Measurements from ENCODE around the gene TAB2. TPM values are rescaled to one million over a fixed set of nuclear protein-coding genes. Genes with fewer than 3 reads are reported as not detected.

Gene TAB2
- polyA plus RNA-seq, 2 of the 4 experiments (the other 2 are of a cell fraction) = 23.0 to 49.0 TPM

GRCh38 chr6:149389509-149390297 lies 72.2 kb downstream of the TAB2 start:
- 94% methylated on average over 3 of the region's 3 CpGs for WGBS (ENCODE audit: missing lambda C conversion rate)
- FAIRE-seq (no peak), DNase-seq (ENCODE audit: low read depth in 1 of 2, low spot score in 1 of 2) (no peak), ATAC-seq (no peak)
- no peak overlapping the region for H3K4me2 ChIP-seq
- H3K4me1 ChIP-seq = peaks cover 4% of the 10 kb centered on the region; the same call in 1 of the 3 replicates
- no peak overlapping the region for H3K4me3 ChIP-seq
- ChIA-PET CTCF (no interaction called here), POLR2A (no interaction called here)
- no peak overlapping the region for H3K27ac ChIP-seq
- TF ChIP-seq PBX3 (IDR thresholded peaks at IDR 0.05) (no peak), EHMT2 (IDR thresholded peaks at IDR 0.05; ENCODE audit: low read depth) (no peak), USF2 (IDR thresholded peaks at IDR 0.05) (no peak), BHLHE40 (IDR thresholded peaks at IDR 0.05; ENCODE audit: low read depth, low read length) (no peak), POLR2AphosphoS2 (conservative IDR thresholded peaks at IDR 0.05; ENCODE audit: low read length) (no peak), ZNF302 (CRISPR knock-in tag; IDR thresholded peaks at IDR 0.05) (no peak), CEBPB (IDR thresholded peaks at IDR 0.05) (no peak), KDM5A (IDR thresholded peaks at IDR 0.05) (no peak), NR3C1 (IDR thresholded peaks at IDR 0.05) (no peak), EHF (CRISPR knock-in tag; IDR thresholded peaks at IDR 0.05) (no peak), FOSL2 (IDR thresholded peaks at IDR 0.05) (no peak), FOSL2 (CRISPR knock-in tag; IDR thresholded peaks at IDR 0.05) (no peak), MAFK (IDR thresholded peaks at IDR 0.05; ENCODE audit: partially characterized antibody) (no peak), GATA3 (IDR thresholded peaks at IDR 0.05; ENCODE audit: borderline replicate concordance) (no peak), CHD2 (IDR thresholded peaks at IDR 0.05; ENCODE audit: low read length, partially characterized antibody) (no peak)
- peaks cover 11% of the 10 kb centered on the region for H3K9me3 ChIP-seq

- no peak for DNase-seq (ENCODE audit: low read depth in 1 of 2, low spot score in 1 of 2)
- ChIA-PET POLR2A (no interaction called here), CTCF (interaction anchor here (0.5 to 1.1 kb wide), 2 partner anchors 14 to 43 kb away, joined by 3 to 4 read pairs; no protein-coding TSS in a partner anchor)
- Histone ChIP-seq H3K9me3 (peaks cover 2% of the 10 kb centered on the region; the same call in 1 of the 3 replicates), H3K4me1 (peaks cover 4% of the 10 kb centered on the region; the same call in 1 of the 3 replicates), H3K4me3 (no peak overlapping the region), H3K4me2 (no peak overlapping the region), H3K27ac (no peak overlapping the region)
- FAIRE-seq = no peak
- no peak for TF ChIP-seq BHLHE40 (IDR thresholded peaks at IDR 0.05; ENCODE audit: low read depth, low read length)
- WGBS (ENCODE audit: missing lambda C conversion rate) = 91% methylated on average over 6 of the region's 6 CpGs
- ATAC-seq = no peak
Observed at GRCh38 chr6:149392093-149392492, 74.6 kb downstream of the TAB2 start.

GRCh38 chr6:149392535-149392934 lies 75.0 kb downstream of the TAB2 start:
- DNase-seq (ENCODE audit: low read depth in 1 of 2, low spot score in 1 of 2) (no peak), FAIRE-seq (no peak), ATAC-seq (no peak)
- POLR2A ChIA-PET = no interaction called here
- H3K9me3 ChIP-seq = no peaks in the 10 kb centered on the region; the same call in 2 of the 3 replicates
- no peak overlapping the region for H3K27ac ChIP-seq
- H3K4me3 ChIP-seq = no peak overlapping the region
- no peak for TF ChIP-seq RCOR1 (IDR thresholded peaks at IDR 0.05; ENCODE audit: low read depth, low read length)
- peaks cover 4% of the 10 kb centered on the region; the same call in 1 of the 3 replicates for H3K4me1 ChIP-seq
- H3K4me2 ChIP-seq = no peak overlapping the region
- CTCF ChIA-PET = interaction anchor here (0.5 to 1.1 kb wide), 2 partner anchors 15 to 43 kb away, joined by 3 to 4 read pairs; no protein-coding TSS in a partner anchor

- ChIA-PET POLR2A (no interaction called here), CTCF (no interaction called here)
- no peak overlapping the region for H3K4me3 ChIP-seq
- no peak overlapping the region for H3K27ac ChIP-seq
- DNase-seq (ENCODE audit: low read depth in 1 of 2, low spot score in 1 of 2) (no peak), ATAC-seq (no peak), FAIRE-seq (no peak)
- H3K9me3 ChIP-seq = no peaks in the 10 kb centered on the region
- H3K4me2 ChIP-seq = no peak overlapping the region
- H3K4me1 ChIP-seq = peaks cover 4% of the 10 kb centered on the region; the same call in 1 of the 3 replicates
- TF ChIP-seq RAD21 (conservative IDR thresholded peaks at IDR 0.05 in 1 of 2, IDR thresholded peaks at IDR 0.05 in 1 of 2) (no peak), ATOH8 (CRISPR knock-in tag; IDR thresholded peaks at IDR 0.05; ENCODE audit: low read depth) (no peak), RFX5 (IDR thresholded peaks at IDR 0.05) (no peak), TFCP2L1 (CRISPR knock-in tag; IDR thresholded peaks at IDR 0.05) (no peak), REST (IDR thresholded peaks at IDR 0.05) (no peak), HDAC2 (IDR thresholded peaks at IDR 0.05) (no peak), SREBF2 (IDR thresholded peaks at IDR 0.05) (no peak), NR3C1 (IDR thresholded peaks at IDR 0.05) (no peak), BHLHE40 (IDR thresholded peaks at IDR 0.05; ENCODE audit: low read depth, low read length) (no peak), EP300 (IDR thresholded peaks at IDR 0.05) (no peak), ZNF302 (CRISPR knock-in tag; IDR thresholded peaks at IDR 0.05) (no peak), RCOR1 (IDR thresholded peaks at IDR 0.05; ENCODE audit: low read depth, low read length) (no peak)
Observed at GRCh38 chr6:149393002-149393679, 75.6 kb downstream of the TAB2 start.
